H4 (cell line): Measurements from ENCODE around the gene SPAG9. TPM values are rescaled to one million over a fixed set of nuclear protein-coding genes. Genes with fewer than 3 reads are reported as not detected.
"Not testable (repeated sequence)": the region's sequence is repeated elsewhere in the genome, so short reads cannot be mapped to it uniquely, and the experiment has no call there.

Source experiments
- DNase-seq: peaks from one replicate; pipeline ENCODE4 v3.0.0-alpha.2; 2015; ENCODE audit warnings: low spot score
- total RNA-seq: library from RNA; depleted of rRNA; stranded (reverse); fragments of >200 nt; shearing (Covaris generic); gene quantifications from 2 replicates; pipeline ENCODE4 v1.2.3, GENCODE V29; 2014

SPAG9 gene
- total RNA-seq, 1 experiment from 2014 or later: 39.8 TPM

DNA sequence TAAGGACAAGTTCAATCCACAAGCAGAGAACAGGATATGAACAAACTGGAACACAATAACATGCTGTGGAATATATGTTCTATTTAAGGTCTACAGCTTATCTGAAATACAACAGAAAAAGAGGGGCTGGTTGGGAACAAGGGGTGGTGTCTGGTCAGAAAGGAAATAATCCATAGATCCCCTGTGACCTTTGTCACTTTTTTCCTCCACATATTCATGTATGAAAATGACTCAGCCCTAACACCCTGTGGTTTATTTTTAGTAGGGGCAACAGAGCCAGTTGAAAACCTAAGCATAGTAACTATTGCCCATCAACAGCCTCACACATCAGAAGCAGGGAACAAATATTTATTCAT, 12.3 kb upstream of the SPAG9 start:
- DNase-seq: no peak

DNA sequence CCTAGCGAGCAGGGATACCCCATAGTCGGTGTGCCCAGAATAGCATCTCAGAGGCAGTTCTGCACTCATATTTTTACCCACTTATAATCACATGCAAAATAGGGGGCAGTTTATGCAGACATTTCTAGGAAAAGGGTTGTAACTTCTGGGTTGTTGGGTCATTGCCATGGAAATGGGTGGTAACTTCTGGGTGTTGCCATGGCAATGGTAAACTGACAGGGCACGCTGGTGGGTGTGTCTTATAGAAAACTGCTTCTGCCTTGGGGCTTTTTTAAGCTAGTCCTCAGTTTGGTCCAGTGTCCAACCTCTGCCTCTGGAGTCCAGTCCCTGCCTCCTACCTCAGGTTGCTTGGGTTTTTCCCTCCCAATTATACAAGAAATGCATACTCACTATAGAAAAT, 7.4 kb upstream of the SPAG9 start:
- no peak for DNase-seq

- no peak for DNase-seq
Measured at GRCh38 chr17:51124640-51125503, 4.2 kb upstream of the SPAG9 start.

DNA sequence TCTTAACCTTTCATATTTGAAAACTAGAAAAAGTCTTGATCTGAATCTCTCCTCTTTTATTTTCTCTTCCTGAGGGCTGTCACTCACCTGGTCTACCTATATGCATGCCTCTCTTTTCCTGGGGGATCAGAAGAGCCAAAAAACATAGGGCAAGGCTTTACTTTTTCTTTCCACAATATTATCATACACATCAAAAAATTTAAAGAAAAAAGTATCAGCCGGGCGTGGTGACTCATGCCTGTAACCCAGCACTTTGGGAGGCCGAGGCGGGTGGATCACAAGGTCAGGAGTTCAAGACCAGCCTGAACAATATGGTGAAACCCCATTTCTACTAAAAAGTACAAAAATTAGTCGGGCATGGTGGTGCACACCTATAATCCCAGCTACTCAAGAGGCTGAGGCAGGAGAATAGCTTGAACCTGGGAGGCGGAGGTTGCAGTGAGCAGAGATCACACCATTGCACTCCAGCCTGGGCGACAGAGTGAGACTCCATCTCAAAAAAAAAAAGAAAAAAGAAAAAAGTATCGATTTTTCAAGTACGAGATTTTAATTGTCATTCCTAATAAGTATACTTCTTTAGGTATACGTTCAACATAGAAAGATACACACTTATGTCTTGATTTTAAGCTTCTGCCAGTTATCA, 1.9 kb upstream of the SPAG9 start:
- not testable (repeated sequence) for DNase-seq

GRCh38 chr17:51121620-51122472, 1.2 kb upstream of the SPAG9 start:
- peak; percentile 99 for DNase-seq

DNA sequence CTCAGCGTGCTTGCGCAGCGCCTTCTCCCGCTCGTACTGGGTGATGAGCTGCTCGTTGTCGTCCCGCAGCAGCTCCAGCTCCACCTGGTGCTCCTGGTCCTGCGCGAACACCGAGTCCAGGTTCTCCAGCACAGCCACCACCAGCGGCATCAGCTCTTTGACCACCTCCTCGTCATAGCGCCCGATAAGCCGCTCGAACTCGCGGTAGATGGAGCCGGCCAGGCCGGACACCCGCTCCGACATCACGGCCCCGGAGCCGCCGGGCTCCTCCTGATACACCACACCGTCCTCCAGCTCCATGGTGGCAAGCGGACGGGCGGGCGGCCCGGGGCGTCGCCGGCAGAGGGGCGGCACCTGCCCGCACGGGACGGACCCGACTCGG, 320 bp downstream of the SPAG9 start:
- DNase-seq: peak; percentile 35

DNA sequence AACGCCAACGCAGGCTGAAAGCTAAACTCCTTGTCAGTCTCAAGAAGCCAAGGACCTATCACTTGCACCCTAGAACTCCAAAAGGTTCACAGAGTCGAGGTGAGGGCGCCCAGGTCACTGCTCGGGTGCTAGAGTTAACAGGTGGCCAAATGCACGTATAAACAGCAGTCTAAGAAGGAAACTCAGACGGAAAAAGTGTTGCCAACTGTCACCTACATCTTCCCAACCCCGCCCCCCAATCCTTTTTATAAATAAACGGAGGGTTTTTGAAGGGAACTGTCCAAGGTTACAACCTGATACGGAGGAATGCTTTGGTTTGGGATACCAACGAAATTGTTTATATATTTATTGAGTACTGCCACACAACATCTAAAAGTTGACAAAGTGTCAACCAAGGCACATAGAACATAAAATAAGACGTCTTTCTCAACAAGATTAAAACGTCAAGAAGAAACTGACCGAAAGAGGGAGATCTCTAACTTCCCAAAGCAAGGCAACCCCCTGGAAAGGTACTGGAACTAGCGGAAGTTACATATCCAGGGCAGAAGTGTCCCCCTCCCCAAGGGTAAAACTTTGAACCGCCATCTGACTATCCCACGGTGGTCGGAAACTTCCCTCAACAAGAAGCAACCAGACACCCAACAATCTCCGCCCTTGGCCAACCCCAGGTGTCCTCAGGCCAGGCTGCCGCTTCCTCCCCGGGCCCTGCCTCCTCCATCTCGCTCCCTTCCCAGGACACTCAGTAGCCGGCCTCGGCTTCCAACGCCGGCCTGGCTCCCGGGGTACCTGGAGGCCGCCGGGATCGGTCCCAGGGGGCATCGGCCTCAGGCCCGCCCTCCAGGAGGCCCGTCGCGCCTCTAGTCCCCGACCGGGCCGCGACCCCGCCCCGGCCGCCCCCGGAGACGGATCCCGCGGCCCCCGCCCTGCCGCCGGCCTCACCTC, 982 bp downstream of the SPAG9 start:
- peak; percentile 52 for DNase-seq

DNA sequence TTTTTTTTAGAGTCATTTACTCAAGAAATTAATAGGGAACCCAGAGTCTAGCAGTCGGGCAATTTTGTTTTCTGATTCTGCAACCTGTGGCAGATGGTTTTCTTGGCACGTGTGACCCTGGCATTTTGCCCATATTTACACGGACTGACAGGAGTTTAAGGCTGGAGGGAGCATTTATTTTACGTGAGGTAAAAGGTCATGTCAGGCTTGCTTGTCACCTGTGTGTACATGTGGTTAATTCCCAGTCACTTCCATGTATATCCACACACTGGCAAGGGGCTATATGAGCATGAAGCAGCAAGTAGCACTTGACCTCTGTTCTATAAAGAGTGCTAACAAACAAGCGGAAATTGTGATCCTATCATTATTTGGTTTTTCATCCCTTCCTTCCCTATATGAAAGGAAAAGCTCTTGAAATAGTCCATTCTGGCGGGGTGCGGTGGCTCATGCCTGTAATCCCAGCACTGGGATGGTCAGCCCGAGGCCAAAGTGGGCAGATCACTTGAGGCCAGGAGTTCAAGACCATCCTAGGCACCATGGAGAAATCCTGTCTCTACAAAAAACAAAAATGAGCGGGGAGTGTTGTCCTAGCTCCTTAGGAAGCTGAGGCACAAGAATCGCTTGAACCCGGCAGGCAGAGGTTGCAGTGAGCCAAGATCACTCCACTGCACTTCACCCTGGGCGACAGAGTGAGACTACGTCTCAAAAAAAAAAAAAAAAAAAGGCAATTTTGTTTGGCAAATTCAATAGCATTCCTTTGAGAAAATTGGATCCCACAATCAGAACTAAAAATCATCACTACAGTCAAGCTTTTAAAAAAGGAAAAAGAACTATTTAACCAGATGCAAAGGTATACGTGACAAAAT, 2.1 kb downstream of the SPAG9 start:
- peak; percentile 19 for DNase-seq

GRCh38 chr17:51115179-51115578, 5.5 kb downstream of the SPAG9 start:
- DNase-seq: no peak

DNA sequence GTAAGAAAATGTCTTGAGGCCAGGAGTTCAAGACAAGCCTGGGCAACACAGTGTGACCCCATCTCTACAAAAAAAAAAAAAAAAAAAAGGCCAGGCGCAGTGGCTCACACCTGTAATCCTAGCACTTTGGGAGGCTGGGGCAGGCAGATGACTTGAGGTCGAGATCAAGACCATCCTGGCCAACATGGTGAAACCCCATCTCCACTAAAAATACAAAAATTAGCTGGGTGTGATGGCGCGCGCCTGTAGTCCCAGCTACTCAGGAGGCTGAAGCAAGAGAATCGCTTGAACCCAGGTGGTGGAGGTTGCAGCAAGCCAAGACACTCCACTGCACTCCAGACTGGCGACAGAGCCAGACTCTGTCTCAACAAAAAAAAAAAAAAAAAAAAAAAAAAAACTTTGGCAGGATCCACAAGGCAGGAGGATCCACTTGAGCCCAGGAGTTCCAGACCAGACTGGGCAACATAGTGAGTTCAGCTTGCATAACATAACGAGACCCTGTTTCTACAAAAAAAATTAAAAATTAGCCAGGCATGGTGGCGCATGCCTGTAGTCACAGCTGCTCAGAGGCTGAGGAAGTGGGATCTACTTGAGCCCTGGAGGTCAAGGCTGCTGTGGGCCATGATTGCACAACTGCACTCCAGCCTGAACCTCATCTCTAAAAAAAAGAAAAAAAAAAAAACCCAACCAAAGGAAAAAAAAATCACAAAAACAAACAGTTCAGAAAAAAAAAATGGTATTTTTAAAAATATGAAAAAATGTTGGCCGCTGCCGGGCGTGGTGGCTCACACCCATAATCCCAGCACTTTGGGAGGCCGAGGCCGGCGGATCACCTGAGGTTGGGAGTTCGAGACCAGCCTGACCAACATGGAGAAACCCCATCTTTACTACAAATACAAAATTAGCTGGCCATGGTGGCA, 8.1 kb downstream of the SPAG9 start:
- not testable (repeated sequence) for DNase-seq

DNA sequence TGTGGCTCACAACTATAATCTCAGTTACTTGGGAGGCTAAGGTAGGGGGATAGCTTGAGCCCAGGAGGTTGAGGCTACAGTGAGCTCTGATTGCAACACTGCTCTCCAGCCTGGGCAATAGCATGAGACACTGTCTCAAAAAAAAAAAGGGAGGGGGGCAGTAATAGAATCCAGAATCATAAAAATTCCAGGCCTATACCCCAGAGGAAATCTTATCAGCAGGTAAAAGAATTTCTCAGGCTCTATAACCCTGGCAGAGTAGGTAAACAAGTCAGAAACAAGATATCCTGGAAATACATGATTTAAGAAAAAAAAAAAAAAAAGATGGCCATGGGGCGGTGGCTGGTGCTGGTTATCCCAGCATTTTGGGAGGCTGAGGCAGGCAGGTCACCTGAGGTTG, 12.9 kb downstream of the SPAG9 start:
- DNase-seq: no peak

GRCh38 chr17:51103451-51103850, 17.2 kb downstream of the SPAG9 start:
- no peak for DNase-seq

DNA sequence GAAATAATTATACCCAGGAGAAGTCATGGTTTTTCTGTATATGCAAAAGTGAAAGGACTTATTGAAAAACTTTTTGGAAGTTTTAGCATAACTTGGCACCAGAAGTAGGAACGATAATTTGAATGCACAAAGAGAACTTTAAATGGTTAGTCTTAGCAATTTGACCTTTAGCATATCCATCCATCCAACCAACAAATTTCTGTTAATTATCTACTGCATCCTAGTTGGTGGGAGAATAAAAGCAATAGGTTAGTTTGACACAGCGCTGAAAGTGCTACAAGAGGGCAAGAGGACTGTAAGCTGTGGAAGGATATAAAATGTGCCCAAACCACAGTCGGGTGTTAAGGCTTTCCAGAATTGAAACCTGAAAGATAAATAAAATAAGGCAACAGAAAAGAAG, 17.6 kb downstream of the SPAG9 start:
- no peak for DNase-seq

DNA sequence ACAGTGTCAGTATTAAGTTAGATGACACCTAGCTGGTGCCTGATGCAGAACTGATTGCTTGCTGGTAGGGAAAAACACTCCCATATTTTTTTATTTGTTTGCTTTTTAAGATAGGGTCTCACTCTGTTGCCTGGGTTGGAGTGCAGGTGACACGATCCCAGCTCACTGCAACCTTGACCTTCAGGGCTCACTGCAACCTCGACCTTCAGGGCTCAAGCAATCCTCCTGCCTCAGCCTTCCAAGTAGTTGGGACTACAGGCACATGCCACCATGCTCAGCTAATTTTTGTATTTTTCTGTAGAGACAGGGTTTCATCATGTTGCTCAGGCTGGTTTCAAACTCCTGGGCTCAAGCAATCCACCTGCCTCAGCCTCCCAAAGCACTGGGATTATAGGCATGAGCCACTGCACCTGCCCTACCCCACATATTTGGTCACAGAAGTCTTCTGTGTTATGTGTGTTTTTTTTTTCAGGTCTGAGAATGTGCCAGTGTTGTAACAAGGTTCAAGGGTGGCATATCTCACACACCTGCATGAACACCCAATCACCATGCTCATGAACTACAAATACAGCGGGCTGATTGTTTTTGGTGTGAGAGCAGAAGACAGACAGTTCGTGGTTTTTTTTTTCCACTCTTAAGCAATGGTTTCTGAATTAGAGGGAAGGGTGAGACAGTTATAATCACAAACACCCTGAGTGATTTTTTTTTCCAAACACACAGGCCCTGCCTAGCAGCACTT, 22.8 kb downstream of the SPAG9 start:
- no peak for DNase-seq

DNA sequence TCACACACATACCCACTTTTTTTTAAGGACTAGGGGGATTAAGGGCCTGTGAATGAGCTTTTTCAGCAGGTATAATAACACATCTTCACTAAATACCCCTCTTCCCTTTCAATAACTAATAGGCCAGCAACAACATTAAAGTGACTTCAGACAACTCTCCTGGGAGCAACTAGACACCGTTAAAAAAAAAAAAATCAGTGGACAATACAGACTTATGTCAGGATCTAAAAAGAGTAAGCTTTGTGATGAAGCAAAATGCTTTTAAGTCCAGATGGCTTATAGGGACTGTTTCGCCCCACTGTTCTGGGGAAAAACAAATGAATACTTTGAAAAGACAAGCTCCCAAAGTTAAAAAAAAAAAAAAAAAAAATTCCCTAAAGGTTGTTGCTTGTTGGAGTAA, 29.0 kb downstream of the SPAG9 start:
- DNase-seq: no peak

DNA sequence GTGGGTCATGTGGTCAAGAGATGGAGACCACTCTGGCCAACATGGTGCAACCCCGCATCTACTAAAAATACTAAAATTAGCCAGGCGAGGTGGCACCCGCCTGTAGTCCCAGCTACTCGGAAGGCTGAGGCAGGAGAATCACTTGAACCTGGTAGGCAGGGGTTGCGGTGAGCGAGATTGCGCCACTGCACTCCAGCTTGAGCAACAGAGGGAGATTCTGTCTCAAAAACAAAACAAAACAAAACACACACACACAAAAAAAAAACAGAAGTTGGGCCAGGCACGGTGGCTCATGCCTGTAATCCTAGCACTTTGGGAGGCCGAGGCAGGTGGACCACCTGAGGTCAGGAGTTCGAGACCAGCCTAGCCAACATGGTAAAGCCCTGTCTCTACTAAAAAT, 31.8 kb downstream of the SPAG9 start:
- not testable (repeated sequence) for DNase-seq

GRCh38 chr17:51088287-51088686, 32.4 kb downstream of the SPAG9 start:
- DNase-seq: no peak

GRCh38 chr17:51087072-51087757, 33.5 kb downstream of the SPAG9 start:
- DNase-seq: no peak
